ENCODE measurements around the gene COPS8.

- TF ChIP-seq, protein P1, sequence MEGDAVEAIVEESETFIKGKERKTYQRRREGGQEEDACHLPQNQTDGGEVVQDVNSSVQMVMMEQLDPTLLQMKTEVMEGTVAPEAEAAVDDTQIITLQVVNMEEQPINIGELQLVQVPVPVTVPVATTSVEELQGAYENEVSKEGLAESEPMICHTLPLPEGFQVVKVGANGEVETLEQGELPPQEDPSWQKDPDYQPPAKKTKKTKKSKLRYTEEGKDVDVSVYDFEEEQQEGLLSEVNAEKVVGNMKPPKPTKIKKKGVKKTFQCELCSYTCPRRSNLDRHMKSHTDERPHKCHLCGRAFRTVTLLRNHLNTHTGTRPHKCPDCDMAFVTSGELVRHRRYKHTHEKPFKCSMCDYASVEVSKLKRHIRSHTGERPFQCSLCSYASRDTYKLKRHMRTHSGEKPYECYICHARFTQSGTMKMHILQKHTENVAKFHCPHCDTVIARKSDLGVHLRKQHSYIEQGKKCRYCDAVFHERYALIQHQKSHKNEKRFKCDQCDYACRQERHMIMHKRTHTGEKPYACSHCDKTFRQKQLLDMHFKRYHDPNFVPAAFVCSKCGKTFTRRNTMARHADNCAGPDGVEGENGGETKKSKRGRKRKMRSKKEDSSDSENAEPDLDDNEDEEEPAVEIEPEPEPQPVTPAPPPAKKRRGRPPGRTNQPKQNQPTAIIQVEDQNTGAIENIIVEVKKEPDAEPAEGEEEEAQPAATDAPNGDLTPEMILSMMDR (IDR thresholded peaks at IDR 0.05; ENCODE audit: low read length): no peak
- TF ChIP-seq EZH2 (IDR thresholded peaks at IDR 0.05; ENCODE audit: borderline replicate concordance, low read length): no peak
Observed at GRCh38 chr2:237137626-237138323, 52.1 kb downstream of the COPS8 start.
